GM19193 (cell line): ENCODE results near the gene VSIG10L2.

Experiments used
- POLR2A ChIP-seq: IDR thresholded peaks from 4 replicates; pipeline ENCODE4 v1.6.1; 2011; ENCODE audit not compliant: insufficient read depth, insufficient read length; ENCODE audit errors: extremely low read depth

VSIG10L2 gene

DNA sequence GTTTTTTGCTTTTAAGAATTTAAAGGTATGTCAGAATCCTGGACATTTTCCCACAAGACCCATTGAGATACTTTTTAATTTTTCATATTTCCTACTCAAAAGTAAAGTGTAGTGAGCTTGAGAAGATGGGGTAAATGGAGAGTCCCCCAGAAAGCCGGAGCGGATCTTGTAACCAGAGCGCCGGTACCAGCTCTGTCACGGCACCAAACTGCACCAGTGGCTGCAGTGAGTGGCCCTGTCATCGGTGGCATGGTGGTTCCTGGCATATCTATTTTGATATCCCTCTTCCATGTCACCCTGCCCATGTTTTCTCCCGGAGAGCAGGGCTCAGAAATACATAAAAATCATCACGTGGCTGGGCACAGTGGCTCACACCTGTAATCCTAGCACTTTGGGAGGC, 22.2 kb upstream of the VSIG10L2 start:
- TF ChIP-seq POLR2A: no peak

GRCh38 chr11:125924384-125925007, 21.3 kb upstream of the VSIG10L2 start:
- TF ChIP-seq POLR2A: no peak

DNA sequence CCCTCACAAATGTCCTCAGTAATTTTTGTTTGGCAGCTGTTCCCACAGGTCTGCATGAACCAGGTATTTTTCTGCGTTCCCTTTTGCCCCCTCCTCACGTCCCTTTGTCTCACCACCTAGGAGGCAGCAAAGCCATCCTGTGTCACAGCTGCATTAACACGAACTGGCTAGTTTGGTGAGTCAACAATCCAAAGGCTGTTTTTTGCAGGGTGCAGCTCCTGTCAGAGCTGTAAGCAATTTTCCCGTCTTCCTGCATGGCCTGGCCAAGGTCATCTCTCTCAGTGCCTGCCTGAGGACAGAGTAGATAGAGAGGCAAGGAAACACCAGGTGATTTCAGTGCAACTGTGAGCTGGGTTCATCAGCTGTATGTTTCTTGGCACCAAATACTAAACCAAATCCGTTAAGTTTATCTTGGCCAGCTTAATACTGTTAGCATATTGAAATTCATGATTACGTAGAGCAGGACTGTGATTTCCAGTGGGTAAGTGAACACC, 20.6 kb upstream of the VSIG10L2 start:
- TF ChIP-seq POLR2A: no peak

- no peak for TF ChIP-seq POLR2A
Observed at GRCh38 chr11:125925804-125926203, 20.0 kb upstream of the VSIG10L2 start.

DNA sequence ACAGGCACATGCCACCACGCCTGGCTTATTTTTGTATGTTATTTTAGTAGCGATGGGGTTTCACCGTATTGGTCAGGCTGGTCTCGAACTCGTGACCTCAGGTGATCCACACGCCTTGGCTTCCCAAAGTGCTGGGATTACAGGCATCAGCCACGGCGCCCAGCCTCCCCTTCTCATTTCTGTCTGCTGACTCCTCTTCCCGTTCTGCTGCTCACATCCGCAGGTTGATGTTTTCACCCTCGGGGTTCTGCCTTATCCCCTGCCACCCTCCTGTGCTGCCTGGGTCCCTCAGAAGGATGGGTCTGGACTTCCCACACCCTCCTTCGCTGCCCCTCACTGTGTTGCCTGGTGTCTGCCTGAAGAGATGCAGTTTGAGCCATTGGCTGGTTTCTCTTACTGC, 19.2 kb upstream of the VSIG10L2 start:
- TF ChIP-seq POLR2A: no peak

- no peak for TF ChIP-seq POLR2A
Observed at GRCh38 chr11:125929445-125930075, 16.3 kb upstream of the VSIG10L2 start.

GRCh38 chr11:125930076-125930450, 15.8 kb upstream of the VSIG10L2 start:
- TF ChIP-seq POLR2A: no peak

DNA sequence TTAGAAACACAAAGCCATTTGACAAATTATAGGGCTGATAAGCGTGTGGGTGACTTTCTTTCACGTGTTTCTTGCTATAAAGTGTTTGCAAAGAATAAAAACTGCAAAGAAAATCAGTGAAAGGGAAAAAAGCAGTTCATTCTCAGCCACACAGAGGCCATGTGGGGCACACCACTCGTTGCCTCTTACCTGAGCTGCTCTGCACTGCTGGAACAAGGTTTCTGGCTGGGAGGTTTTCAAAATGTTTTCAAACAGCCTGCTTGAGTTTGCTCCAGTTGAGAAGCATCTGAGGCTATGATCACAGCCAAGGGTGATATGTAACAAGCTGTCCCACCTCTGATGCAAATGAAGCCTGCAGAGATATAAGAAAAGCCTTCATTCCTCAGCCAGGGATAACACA, 14.7 kb upstream of the VSIG10L2 start:
- TF ChIP-seq POLR2A: no peak

DNA sequence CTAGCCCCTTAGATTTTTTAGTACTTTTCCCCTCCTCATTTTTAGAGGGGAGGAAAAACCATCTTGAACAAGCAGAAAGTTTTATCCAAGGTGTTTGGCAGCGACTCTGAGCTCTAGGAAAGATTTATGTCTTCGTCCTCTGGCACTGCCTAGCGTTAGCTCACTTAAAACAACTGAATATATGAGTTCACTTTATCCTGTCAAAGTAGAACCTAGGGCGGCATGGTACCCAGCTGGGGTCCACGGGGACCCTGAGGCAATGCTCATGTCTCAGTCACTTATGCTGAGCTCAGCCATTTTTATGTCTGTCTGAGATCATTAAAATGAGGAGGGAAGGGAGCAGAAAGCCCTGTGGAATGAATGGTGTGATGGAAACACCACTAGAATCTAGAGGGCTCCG, 14.2 kb upstream of the VSIG10L2 start:
- no peak for TF ChIP-seq POLR2A

DNA sequence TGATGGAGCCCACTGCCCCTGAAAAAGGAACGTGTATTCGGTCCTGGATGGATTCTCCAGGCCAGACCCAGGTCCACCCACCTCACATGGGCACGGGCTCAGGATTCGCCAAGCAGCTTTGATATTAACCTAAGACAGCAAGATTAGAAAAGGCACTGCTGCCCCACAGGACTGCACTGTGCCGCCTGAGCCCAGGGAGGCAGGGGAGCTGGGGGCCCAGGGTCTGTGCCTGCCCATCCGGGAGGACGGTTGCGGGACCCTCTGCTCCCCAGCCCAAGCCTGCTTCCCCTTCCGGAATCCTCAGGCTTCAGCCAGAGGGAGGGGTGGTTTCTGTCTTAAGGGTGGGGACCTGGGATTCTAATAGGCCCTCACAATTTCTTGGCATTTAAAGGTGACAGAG, 13.5 kb upstream of the VSIG10L2 start:
- no peak for TF ChIP-seq POLR2A

DNA sequence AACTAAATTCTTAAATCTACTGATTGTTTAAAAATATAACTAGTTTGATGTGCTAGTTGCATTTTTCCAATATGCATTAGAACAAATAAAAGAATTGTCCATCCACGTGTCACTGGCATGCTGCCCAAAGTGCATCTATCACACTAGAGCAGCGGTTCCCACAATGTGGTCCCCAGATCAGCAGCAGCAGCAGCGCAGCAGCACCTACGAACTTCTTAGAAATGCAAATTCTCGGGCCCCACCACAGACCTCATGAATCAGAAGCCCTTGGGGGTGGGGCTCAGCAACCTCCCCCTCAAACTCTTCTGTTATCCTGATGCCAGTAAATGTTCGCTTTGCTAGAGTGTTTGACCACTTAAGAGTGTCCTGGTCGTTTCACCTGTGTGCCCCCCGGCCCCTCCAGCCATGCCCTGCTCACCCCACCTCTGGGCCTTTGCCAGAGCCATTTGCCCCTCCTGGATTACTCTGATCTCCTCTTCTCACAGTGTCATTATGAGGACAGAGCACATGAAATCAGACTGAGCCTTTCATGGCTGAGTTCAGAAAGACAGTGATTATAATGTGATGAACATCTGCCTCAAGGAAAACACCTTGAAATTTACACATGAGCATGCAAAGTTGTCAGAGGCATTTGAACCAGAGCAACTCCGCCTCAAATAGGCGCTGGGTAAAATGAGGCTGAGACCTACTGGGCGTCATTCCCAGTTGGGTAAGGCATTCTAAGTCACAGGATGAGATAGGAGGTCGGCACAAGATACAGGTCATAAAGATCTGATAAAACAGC, 12.6 kb upstream of the VSIG10L2 start:
- TF ChIP-seq POLR2A: no peak

DNA sequence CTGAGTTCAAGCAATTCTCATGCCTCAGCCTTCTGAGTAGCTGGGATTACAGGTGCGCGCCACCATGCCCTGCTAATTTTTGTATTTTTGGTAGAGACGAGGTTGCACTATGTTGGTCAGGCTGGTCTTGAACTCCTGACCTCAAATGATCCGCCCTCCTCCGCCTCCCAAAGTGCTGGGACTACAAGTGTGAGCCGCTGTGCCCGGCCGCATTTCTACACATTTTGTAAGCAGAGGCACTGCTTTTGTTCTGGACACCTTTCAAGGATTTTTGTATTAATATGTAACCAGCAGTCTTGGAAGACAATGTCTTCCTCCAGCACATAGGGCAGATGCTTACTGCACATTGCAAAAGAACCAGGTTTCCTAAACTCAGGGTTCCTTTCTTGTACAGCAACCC, 11.4 kb upstream of the VSIG10L2 start:
- TF ChIP-seq POLR2A: no peak

DNA sequence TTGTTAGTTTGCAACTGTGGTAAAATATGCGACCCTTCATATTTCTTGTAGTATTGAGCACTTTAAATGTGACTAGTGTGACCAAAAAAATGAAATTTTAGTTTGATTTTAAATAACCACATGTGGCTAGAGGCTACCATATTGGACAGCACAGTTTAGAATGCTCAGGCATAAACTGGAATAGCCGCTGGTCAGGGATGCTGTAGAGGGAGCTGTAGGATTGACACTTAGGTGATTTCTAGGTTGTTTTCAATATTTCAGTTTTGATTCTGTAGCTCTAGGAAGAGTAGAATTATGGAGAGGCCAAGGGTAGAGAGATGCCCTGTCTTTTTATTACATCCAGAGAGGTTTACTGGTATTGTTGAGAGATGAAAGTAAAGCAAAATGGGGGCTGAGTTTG, 10.8 kb upstream of the VSIG10L2 start:
- TF ChIP-seq POLR2A: no peak

GRCh38 chr11:125935618-125936199, 10.1 kb upstream of the VSIG10L2 start:
- no peak for TF ChIP-seq POLR2A

GRCh38 chr11:125938418-125938817, 7.4 kb upstream of the VSIG10L2 start:
- TF ChIP-seq POLR2A: no peak
